A673 (cell line): ENCODE measurements around the gene SLC39A12. TPM values are rescaled to one million over a fixed set of nuclear protein-coding genes. Genes with fewer than 3 reads are reported as not detected.

ENCODE experiments used
- BruUV-seq: library from RNA; stranded (reverse); fragments of 400-500 nt; replicated peaks from 2 replicates; lab custom pipeline; 2021; lab: Mats Ljungman, UMichigan
- CTCF ChIA-PET: fragments of 300-600 bp; sonication (Branson Sonifier 250); formaldehyde crosslinking; loops from one replicate; lab custom pipeline; 2022; ENCODE audit warnings: antibody characterized with exemption; lab: Charles Lee
- POLR2A ChIA-PET: fragments of 300-600 bp; sonication (Branson Sonifier 250); formaldehyde crosslinking; loops from one replicate; lab custom pipeline; 2022; ENCODE audit warnings: antibody characterized with exemption; ENCODE audit not compliant: low non-redundant PET; lab: Charles Lee
- DNase-seq: peaks from one replicate; pipeline ENCODE4 v3.0.0-alpha.2; 2015; ENCODE audit warnings: low spot score
- H3K27ac ChIP-seq: fragments of 200-600 bp; sonication (generic); 2 replicates; pipeline ENCODE4 v1.5.1; 2016; ENCODE audit warnings: mixed run types, low read depth, mild to moderate bottlenecking, mixed read lengths, antibody characterized with exemption, low read length; ENCODE audit not compliant: poor library complexity, severe bottlenecking
- H3K27me3 ChIP-seq: fragments of 200-600 bp; sonication (generic); replicated peaks from 2 replicates; pipeline ENCODE4 v1.6.1; 2017; ENCODE audit warnings: mixed run types, low read depth, mild to moderate bottlenecking, mixed read lengths, antibody characterized with exemption, low read length; ENCODE audit not compliant: insufficient read depth, poor library complexity
- H3K36me3 ChIP-seq: fragments of 200-600 bp; sonication (generic); 2 replicates; pipeline ENCODE4 v1.6.1; 2016; ENCODE audit warnings: mixed run types, mild to moderate bottlenecking, mixed read lengths, antibody characterized with exemption, low read length; ENCODE audit not compliant: insufficient read depth, poor library complexity, severe bottlenecking
- H3K4me1 ChIP-seq: fragments of 200-600 bp; sonication (generic); 2 replicates; pipeline ENCODE4 v1.6.1; 2017; ENCODE audit warnings: mixed run types, mild to moderate bottlenecking, mixed read lengths, antibody characterized with exemption, low read length; ENCODE audit not compliant: insufficient read depth, poor library complexity, severe bottlenecking
- H3K4me3 ChIP-seq: fragments of 200-600 bp; sonication (generic); 2 replicates; pipeline ENCODE4 v1.5.1; 2016; ENCODE audit warnings: low read depth, mixed run types, mild to moderate bottlenecking, mixed read lengths, low read length; ENCODE audit not compliant: poor library complexity, severe bottlenecking
- H3K9me3 ChIP-seq: fragments of 200-600 bp; sonication (generic); 2 replicates; pipeline ENCODE4 v1.6.1; 2016; ENCODE audit warnings: mixed run types, low read depth, mild to moderate bottlenecking, mixed read lengths, antibody characterized with exemption, low read length; ENCODE audit not compliant: poor library complexity, severe bottlenecking
- EZH2 ChIP-seq: fragments of 200-600 bp; sonication (generic); IDR thresholded peaks from 2 replicates; pipeline ENCODE4 v1.6.1; 2017; ENCODE audit warnings: borderline replicate concordance, low read depth, mild to moderate bottlenecking, mixed read lengths, antibody characterized with exemption, low read length; ENCODE audit not compliant: poor library complexity, severe bottlenecking
- intact Hi-C: fragments of 100-400 bp; cut with micrococcal nuclease; formaldehyde crosslinking; loops from one replicate; pipeline ENCODE4 v1.10.0; 2022; ENCODE audit not compliant: unreplicated experiment
- total RNA-seq: library from RNA; stranded (reverse); gene quantifications from 2 replicates; pipeline ENCODE4 v1.2.3, GENCODE V29; 2021
- TF ChIP-seq, protein P1 (sequence below): fragments of 300-800, 200-600 bp; sonication (generic); conservative IDR thresholded peaks from 2 replicates; pipeline ENCODE4 v1.5.1; 2017; ENCODE audit warnings: low read depth, mild to moderate bottlenecking, antibody characterized with exemption, low read length, moderate library complexity, mixed read lengths

SLC39A12 gene
- total RNA-seq, 1 experiment from 2014 or later, result not detected

DNA sequence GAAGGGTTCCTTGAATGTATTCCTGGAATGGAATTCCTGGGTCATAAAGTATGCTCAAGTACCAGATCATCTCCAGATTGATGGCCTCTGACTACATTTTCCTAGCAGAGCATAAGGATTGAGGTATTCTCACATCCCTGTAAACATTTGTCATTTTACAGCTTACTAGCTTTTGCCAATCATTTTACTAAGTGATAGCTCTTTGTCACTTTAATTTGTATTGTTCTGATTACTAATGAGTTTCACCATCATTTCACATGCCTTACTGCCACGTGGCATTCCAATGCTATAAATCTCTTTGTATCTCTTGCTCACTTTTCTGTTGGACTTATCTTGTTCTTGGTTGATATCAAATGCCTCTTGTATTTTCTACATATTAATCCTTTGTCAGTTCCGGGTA, 119.9 kb downstream of the SLC39A12 start:
- no peak for TF ChIP-seq EZH2
- no peak for DNase-seq
- Histone ChIP-seq H3K9me3 (no peaks in the 10 kb centered on the region), H3K27me3 (no peaks in the 10 kb centered on the region), H3K36me3 (no peaks in the 10 kb centered on the region), H3K4me1 (peaks cover 18% of the 10 kb centered on the region), H3K4me3 (no peak overlapping the region), H3K27ac (no peak overlapping the region)
- ChIA-PET CTCF (no interaction called here), POLR2A (no interaction called here)
- intact Hi-C loops, result no loop called here
- no TSS peak for BruUV-seq

DNA sequence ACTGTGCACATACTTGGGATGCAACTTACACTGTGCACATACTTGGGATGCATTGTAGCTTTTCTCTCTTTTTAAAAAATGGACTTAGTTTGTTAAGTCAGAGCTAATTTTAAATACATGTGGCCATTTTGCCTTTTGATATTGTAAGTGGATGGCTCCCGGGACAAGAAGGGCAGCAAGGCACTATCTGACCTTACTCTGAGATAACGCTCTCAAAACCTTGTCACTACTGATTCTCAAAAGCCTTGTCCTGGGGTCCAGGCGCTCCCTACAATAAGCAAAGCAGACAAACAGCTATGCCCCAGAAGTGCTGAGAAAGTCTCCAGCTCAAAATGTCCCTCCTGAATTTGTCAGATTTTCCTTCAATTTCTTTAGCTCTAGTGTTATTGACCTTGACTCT, 121.6 kb downstream of the SLC39A12 start:
- TF ChIP-seq EZH2, result no peak
- TF ChIP-seq, protein P1, sequence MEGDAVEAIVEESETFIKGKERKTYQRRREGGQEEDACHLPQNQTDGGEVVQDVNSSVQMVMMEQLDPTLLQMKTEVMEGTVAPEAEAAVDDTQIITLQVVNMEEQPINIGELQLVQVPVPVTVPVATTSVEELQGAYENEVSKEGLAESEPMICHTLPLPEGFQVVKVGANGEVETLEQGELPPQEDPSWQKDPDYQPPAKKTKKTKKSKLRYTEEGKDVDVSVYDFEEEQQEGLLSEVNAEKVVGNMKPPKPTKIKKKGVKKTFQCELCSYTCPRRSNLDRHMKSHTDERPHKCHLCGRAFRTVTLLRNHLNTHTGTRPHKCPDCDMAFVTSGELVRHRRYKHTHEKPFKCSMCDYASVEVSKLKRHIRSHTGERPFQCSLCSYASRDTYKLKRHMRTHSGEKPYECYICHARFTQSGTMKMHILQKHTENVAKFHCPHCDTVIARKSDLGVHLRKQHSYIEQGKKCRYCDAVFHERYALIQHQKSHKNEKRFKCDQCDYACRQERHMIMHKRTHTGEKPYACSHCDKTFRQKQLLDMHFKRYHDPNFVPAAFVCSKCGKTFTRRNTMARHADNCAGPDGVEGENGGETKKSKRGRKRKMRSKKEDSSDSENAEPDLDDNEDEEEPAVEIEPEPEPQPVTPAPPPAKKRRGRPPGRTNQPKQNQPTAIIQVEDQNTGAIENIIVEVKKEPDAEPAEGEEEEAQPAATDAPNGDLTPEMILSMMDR, result no peak
- DNase-seq, result no peak
- Histone ChIP-seq H3K36me3 (no peaks in the 10 kb centered on the region), H3K4me3 (no peak overlapping the region), H3K27me3 (no peaks in the 10 kb centered on the region), H3K9me3 (no peaks in the 10 kb centered on the region), H3K4me1 (peaks cover 9% of the 10 kb centered on the region), H3K27ac (no peak overlapping the region)
- CTCF ChIA-PET, result no interaction called here
- intact Hi-C loops, result no loop called here
- POLR2A ChIA-PET, result interaction anchor here (0.6 to 1.0 kb wide), 2 partner anchors 23 to 1501 kb away, joined by 5 to 6 read pairs; no protein-coding TSS in a partner anchor
- BruUV-seq, result no TSS peak

DNA sequence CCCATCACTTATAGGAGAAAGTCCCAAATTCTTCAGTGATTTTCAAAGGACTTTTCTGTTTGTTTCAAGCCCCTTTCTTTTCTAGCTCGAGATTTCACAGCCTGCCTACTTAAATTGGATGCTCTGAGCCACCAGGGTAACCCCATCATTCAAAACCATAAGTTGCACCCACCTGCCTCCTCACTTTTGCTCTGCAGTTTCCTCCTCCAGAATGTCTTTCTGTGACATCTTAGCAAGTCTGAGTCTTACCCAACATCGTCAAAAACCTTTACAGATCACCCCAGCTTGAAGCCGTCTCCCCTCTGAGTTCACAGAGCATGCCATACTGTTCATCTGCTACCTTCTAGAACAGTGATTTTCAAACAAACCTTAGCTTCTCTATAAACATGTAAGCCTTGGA, 124.2 kb downstream of the SLC39A12 start:
- no peaks in the 10 kb centered on the region for H3K9me3 ChIP-seq
- no peaks in the 10 kb centered on the region for H3K36me3 ChIP-seq
- intact Hi-C loops, result no loop called here
- no peaks in the 10 kb centered on the region for H3K27me3 ChIP-seq
- ChIA-PET POLR2A (no interaction called here), CTCF (no interaction called here)
- H3K27ac ChIP-seq, result no peak overlapping the region
- no peak for TF ChIP-seq EZH2
- TF ChIP-seq, protein P1, result no peak
- no peaks in the 10 kb centered on the region for H3K4me1 ChIP-seq
- H3K4me3 ChIP-seq, result no peak overlapping the region
- no peak for DNase-seq
- no TSS peak for BruUV-seq
